A673 (cell line): ENCODE data around the gene AMIGO3.

ENCODE experiments used
- CTCF ChIP-seq: fragments of 300-800, 200-600 bp; sonication (generic); conservative IDR thresholded peaks from 2 replicates; pipeline ENCODE4 v1.5.1; 2017; ENCODE audit warnings: low read depth, mild to moderate bottlenecking, antibody characterized with exemption, low read length, moderate library complexity, mixed read lengths
- EZH2 ChIP-seq: fragments of 200-600 bp; sonication (generic); IDR thresholded peaks from 2 replicates; pipeline ENCODE4 v1.6.1; 2017; ENCODE audit warnings: borderline replicate concordance, low read depth, mild to moderate bottlenecking, mixed read lengths, antibody characterized with exemption, low read length; ENCODE audit not compliant: poor library complexity, severe bottlenecking

DNA sequence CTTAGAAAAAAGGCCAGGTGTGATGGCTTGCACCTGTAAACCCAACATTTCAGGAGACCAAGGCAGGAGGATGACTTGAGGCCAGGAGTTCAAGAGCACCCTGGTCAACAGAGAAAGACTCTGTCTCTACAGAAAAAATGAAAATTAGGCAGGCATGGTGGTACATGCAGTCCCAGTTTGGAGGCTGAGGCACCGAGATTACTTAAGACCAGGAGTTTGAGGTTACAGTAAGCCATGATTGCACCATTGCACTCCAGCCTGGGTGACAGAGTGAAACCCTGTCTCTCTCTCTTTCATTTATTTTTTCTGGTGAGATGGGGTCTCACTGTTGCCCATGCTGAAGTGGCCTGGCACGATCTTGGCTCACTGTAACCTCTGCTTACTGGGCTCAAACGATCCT lies 42.2 kb upstream of the AMIGO3 start:
- TF ChIP-seq CTCF (no peak), EZH2 (no peak)
